Measurements from ENCODE around the gene SNX25. TPM values are rescaled to one million over a fixed set of nuclear protein-coding genes. Genes with fewer than 3 reads are reported as not detected.

SNX25 gene
- total and polyA plus RNA-seq, 4 experiments from 2014 or later: 3.5 to 24.5 (median 15.7) TPM

DNA sequence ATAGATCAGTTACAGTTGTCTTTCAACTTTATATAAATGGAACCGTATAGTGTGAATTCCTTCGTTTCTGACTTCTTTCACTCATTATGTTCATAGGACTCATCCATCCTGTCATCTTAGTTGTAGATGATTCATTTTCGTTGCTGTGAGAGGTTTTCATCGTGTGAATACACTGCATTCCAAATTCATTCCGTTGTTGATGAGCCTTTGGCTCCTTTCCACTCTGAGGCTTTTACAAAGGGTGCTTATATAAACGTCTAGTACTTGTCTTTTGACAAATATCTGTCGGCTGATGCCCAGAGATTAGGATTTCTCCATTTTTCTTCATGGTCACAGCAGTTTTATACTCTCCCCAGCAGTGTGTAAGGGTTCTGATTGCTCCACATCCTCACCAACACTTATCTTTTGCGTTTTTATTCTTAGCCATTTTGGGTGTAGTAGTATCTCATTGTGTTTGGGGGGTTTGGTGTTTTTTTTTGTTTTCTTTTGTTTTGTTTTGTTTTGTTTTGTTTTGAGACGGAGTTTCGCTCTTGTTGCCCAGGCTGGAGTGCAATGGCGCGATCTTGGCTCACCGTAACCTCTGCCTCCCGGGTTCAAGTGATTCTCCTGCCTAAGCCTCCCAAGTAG lies 137.7 kb downstream of the SNX25 start:
- H3K27ac Mint-ChIP-seq: peak overlapping the region in 1 of 7 donors; percentile 14
- Histone ChIP-seq H3K4me3 (ENCODE audit: low read length in 2 of 2) (no peak overlapping the region), H3K27ac (ENCODE audit: low read depth, low read length) (no peak overlapping the region), H3K9me3 (ENCODE audit: control insufficient read depth in 1 of 2, low read length in 2 of 2) (no peaks in the 10 kb centered on the region), H3K4me1 (ENCODE audit: insufficient read depth, low read length) (peaks cover 14% of the 10 kb centered on the region), H3K27me3 (ENCODE audit: insufficient read depth, low read length) (no peaks in the 10 kb centered on the region), H3K36me3 (ENCODE audit: insufficient read depth, low read length) (no peaks in the 10 kb centered on the region)
- H3K4me3 Mint-ChIP-seq: no peak overlapping the region
- H3K27me3 Mint-ChIP-seq: no peaks in the 10 kb centered on the region
- intact Hi-C loops (cut with micrococcal nuclease): no loop called here
- H3K4me1 Mint-ChIP-seq: peaks cover 19 to 29% (median 20%) of the 10 kb centered on the region in 4 donors
- H3K9me3 Mint-ChIP-seq: peaks cover 0 to 3% (median 0%) of the 10 kb centered on the region in 8 donors
- CTCF ChIA-PET (ENCODE audit: partially characterized antibody): no interaction called here
- POLR2A ChIA-PET (ENCODE audit: partially characterized antibody): no interaction called here
- no peak for DNase-seq
- peaks cover 41 to 58% of the 10 kb centered on the region in 2 donors for H3K36me3 Mint-ChIP-seq

DNA sequence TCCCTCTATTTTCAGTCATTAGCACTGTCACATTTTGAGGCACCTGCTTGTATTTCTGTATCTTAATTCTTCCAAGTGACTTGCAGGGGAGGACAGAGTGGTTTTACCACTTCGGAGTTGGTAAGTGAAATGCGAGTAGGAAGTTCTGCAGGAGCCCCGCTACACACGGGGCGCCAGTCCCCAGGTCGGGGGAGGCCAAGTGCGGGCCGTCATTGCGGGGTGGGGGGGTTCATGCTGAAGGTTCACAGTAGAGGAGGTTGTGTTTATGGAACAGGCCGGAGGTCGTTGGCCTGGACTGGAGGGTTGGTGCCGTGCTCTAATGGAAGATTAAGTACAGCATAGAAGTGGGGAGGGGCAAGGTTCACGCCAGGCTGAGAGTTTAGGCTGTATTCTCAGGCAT lies 142.3 kb downstream of the SNX25 start:
- Mint-ChIP-seq H3K27ac (peak overlapping the region in 1 of 7 donors; percentile 21), H3K36me3 (peaks cover 57 to 64% of the 10 kb centered on the region in 2 donors), H3K4me1 (peaks cover 0 to 3% (median 1%) of the 10 kb centered on the region in 4 donors), H3K27me3 (no peaks in the 10 kb centered on the region), H3K4me3 (no peak overlapping the region), H3K9me3 (peaks cover 0 to 3% (median 0%) of the 10 kb centered on the region in 8 donors)
- no peak for DNase-seq
- CTCF ChIA-PET (ENCODE audit: partially characterized antibody): no interaction called here
- Histone ChIP-seq H3K4me1 (ENCODE audit: insufficient read depth, low read length) (no peaks in the 10 kb centered on the region), H3K27ac (ENCODE audit: low read depth, low read length) (no peak overlapping the region), H3K27me3 (ENCODE audit: insufficient read depth, low read length) (no peaks in the 10 kb centered on the region), H3K4me3 (ENCODE audit: low read length in 2 of 2) (no peak overlapping the region), H3K36me3 (ENCODE audit: insufficient read depth, low read length) (no peaks in the 10 kb centered on the region), H3K9me3 (ENCODE audit: control insufficient read depth in 1 of 2, low read length in 2 of 2) (no peaks in the 10 kb centered on the region)
- intact Hi-C loops (cut with micrococcal nuclease): no loop called here
- POLR2A ChIA-PET (ENCODE audit: partially characterized antibody): no interaction called here

DNA sequence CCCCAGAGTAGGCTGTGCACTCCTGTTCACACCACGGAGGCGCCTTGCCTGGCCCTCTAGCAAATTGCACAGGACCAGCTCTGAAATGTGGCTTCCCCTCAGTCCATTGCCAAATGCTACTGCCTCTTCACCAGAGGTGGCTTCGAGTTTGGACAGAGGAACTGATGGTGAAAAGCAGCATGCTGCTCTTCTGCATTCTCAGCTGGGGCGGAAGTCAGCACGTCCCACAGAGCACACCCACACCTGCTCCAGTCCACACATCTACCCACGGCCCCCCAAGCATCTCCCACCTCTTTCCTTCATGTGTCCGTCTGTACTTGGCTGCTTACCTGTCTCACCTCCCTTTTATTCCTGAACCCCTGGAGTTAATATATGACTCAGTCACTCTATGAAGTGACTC lies 142.8 kb downstream of the SNX25 start:
- Mint-ChIP-seq H3K9me3 (no peaks in the 10 kb centered on the region), H3K27ac (no peak overlapping the region), H3K4me3 (no peak overlapping the region), H3K27me3 (no peaks in the 10 kb centered on the region), H3K36me3 (peaks cover 53 to 59% of the 10 kb centered on the region in 2 donors), H3K4me1 (peaks cover 0 to 2% (median 0%) of the 10 kb centered on the region in 4 donors)
- Histone ChIP-seq H3K4me1 (ENCODE audit: insufficient read depth, low read length) (no peaks in the 10 kb centered on the region), H3K9me3 (ENCODE audit: control insufficient read depth in 1 of 2, low read length in 2 of 2) (no peaks in the 10 kb centered on the region), H3K4me3 (ENCODE audit: low read length in 2 of 2) (no peak overlapping the region), H3K27ac (ENCODE audit: low read depth, low read length) (no peak overlapping the region), H3K36me3 (ENCODE audit: insufficient read depth, low read length) (no peaks in the 10 kb centered on the region), H3K27me3 (ENCODE audit: insufficient read depth, low read length) (no peaks in the 10 kb centered on the region)
- CTCF ChIA-PET (ENCODE audit: partially characterized antibody): no interaction called here
- POLR2A ChIA-PET (ENCODE audit: partially characterized antibody): no interaction called here
- intact Hi-C loops (cut with micrococcal nuclease): no loop called here
- DNase-seq: no peak

DNA sequence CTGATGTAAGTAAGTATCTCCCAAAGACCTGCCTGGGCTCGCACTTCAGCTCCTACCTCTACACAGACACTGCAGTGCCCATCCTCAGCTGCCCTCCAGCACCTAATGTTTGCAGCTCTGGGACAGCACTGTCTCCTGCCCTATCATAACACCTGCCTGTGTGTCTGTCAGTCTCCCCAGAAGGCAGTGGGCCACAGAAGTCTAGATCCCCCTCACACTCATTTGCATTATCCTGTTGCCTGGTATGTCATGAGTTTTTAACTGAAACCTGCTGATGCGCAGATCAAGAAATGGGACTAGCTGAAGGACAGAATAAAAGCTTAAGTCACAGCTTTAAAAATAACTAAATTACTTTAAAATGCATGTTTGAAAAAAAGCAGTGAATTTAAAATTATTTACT lies 143.3 kb downstream of the SNX25 start:
- no peaks in the 10 kb centered on the region for H3K27me3 ChIP-seq (ENCODE audit: insufficient read depth, low read length)
- CTCF ChIA-PET (ENCODE audit: partially characterized antibody): no interaction called here
- no peaks in the 10 kb centered on the region for H3K4me1 ChIP-seq (ENCODE audit: insufficient read depth, low read length)
- peak overlapping the region in 1 of 8 donors; percentile 34 for H3K4me3 Mint-ChIP-seq
- no peaks in the 10 kb centered on the region for H3K9me3 Mint-ChIP-seq
- H3K27ac Mint-ChIP-seq: no peak overlapping the region
- POLR2A ChIA-PET (ENCODE audit: partially characterized antibody): no interaction called here
- no peaks in the 10 kb centered on the region for H3K27me3 Mint-ChIP-seq
- H3K4me1 Mint-ChIP-seq: peaks cover 0 to 2% (median 0%) of the 10 kb centered on the region in 4 donors
- no peak for DNase-seq
- no peaks in the 10 kb centered on the region for H3K9me3 ChIP-seq (ENCODE audit: control insufficient read depth in 1 of 2, low read length in 2 of 2)
- intact Hi-C loops (cut with micrococcal nuclease): no loop called here
- no peak overlapping the region for H3K27ac ChIP-seq (ENCODE audit: low read depth, low read length)
- H3K4me3 ChIP-seq (ENCODE audit: low read length in 2 of 2): no peak overlapping the region
- H3K36me3 ChIP-seq (ENCODE audit: insufficient read depth, low read length): no peaks in the 10 kb centered on the region
- peaks cover 54 to 59% of the 10 kb centered on the region in 2 donors for H3K36me3 Mint-ChIP-seq

DNA sequence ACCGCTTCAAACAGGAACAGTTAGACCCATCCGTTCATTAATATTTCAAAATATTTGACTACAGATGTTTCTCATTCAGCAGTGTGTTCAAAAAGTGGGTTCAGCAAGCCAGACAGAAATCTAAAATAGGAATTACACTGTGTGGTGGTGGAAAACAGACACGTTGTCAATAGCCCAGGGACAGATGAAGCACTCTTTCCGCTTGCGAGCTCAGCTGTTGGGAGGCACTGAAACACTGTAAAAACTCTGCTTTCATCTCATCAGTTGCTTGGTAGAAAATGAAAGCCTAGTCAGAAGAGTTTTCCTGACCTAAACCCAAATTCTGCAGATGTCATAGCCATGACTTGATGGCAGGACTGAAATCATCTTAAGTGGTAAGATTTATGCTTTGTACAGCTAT lies 147.8 kb downstream of the SNX25 start:
- H3K4me1 ChIP-seq (ENCODE audit: insufficient read depth, low read length): no peaks in the 10 kb centered on the region
- Mint-ChIP-seq H3K9me3 (no peaks in the 10 kb centered on the region), H3K4me3 (no peak overlapping the region), H3K4me1 (no peaks in the 10 kb centered on the region), H3K27me3 (no peaks in the 10 kb centered on the region), H3K27ac (no peak overlapping the region), H3K36me3 (peaks cover 36 to 49% of the 10 kb centered on the region in 2 donors)
- H3K4me3 ChIP-seq (ENCODE audit: low read length in 2 of 2): no peak overlapping the region
- no peak overlapping the region for H3K27ac ChIP-seq (ENCODE audit: low read depth, low read length)
- intact Hi-C loops (cut with micrococcal nuclease): no loop called here
- H3K36me3 ChIP-seq (ENCODE audit: insufficient read depth, low read length): no peaks in the 10 kb centered on the region
- no peaks in the 10 kb centered on the region for H3K9me3 ChIP-seq (ENCODE audit: control insufficient read depth in 1 of 2, low read length in 2 of 2)
- ChIA-PET CTCF (ENCODE audit: partially characterized antibody) (no interaction called here), POLR2A (ENCODE audit: partially characterized antibody) (no interaction called here)
- DNase-seq: no peak
- no peaks in the 10 kb centered on the region for H3K27me3 ChIP-seq (ENCODE audit: insufficient read depth, low read length)

DNA sequence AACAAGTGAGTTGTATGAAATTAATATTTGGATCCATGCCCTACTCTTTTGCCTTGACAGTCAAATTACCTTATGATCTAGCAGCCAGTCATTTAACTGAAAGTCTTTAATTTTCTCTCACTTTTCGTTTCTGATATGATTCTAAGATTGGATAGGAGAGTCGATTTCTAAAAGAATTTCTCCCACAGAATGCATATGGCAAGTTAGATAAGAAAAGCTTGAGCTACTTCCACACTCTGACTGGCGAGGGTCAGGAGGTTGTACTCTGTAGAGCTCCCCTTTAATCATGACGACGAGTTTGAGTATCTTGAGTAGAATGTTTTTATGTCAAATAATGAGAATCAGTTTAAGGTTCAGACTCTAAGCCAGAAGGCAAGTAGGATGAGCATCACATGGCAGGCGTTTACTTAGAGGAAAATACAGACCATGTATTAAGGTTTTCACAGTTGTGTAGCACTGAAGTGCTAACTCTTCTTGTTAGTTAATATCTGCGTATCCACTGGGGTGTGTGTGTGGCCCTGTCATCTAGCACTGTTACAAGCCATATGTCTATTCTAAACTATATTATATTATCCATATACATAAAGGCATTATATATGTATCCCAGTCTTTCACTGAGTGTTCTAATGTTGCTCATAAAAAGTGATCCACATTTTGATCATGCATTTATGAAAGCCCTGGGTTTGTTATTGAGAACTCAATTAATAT lies 148.5 kb downstream of the SNX25 start:
- Histone ChIP-seq H3K4me1 (ENCODE audit: insufficient read depth, low read length) (no peaks in the 10 kb centered on the region), H3K4me3 (ENCODE audit: low read length in 2 of 2) (no peak overlapping the region), H3K27me3 (ENCODE audit: insufficient read depth, low read length) (no peaks in the 10 kb centered on the region), H3K27ac (ENCODE audit: low read depth, low read length) (no peak overlapping the region), H3K36me3 (ENCODE audit: insufficient read depth, low read length) (no peaks in the 10 kb centered on the region), H3K9me3 (ENCODE audit: control insufficient read depth in 1 of 2, low read length in 2 of 2) (no peaks in the 10 kb centered on the region)
- Mint-ChIP-seq H3K9me3 (no peaks in the 10 kb centered on the region), H3K27me3 (no peaks in the 10 kb centered on the region), H3K36me3 (peaks cover 29 to 43% of the 10 kb centered on the region in 2 donors), H3K4me3 (no peak overlapping the region), H3K27ac (peak overlapping the region in 1 of 7 donors; percentile 48), H3K4me1 (no peaks in the 10 kb centered on the region)
- ChIA-PET POLR2A (ENCODE audit: partially characterized antibody) (no interaction called here), CTCF (ENCODE audit: partially characterized antibody) (no interaction called here)
- DNase-seq: no peak
- intact Hi-C loops (cut with micrococcal nuclease): no loop called here

DNA sequence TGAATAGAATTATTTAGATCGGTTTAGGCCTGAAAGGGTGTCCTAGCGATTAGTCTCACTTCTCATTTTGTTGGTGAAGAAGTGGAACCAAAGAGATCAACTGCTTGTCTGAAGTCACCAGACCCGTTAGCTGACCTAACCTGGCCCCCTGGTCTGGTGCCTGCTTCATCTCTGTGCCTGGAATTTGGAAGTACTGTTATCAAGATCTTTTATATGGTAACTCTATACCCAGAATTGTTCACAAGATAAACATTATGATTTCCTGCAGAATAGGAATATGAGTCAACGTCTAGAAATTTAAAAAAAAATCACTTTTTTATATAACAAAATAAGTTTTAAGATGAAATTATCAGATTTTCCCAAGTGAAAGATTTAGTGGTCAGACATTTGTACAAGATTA lies 149.1 kb downstream of the SNX25 start:
- no peak for DNase-seq
- Mint-ChIP-seq H3K4me3 (no peak overlapping the region), H3K27me3 (no peaks in the 10 kb centered on the region), H3K27ac (peak overlapping the region in 1 of 7 donors; percentile 73), H3K9me3 (no peaks in the 10 kb centered on the region), H3K36me3 (peaks cover 25 to 44% of the 10 kb centered on the region in 2 donors), H3K4me1 (no peaks in the 10 kb centered on the region)
- Histone ChIP-seq H3K27me3 (ENCODE audit: insufficient read depth, low read length) (no peaks in the 10 kb centered on the region), H3K27ac (ENCODE audit: low read depth, low read length) (no peak overlapping the region), H3K4me1 (ENCODE audit: insufficient read depth, low read length) (no peaks in the 10 kb centered on the region), H3K36me3 (ENCODE audit: insufficient read depth, low read length) (no peaks in the 10 kb centered on the region), H3K4me3 (ENCODE audit: low read length in 2 of 2) (no peak overlapping the region), H3K9me3 (ENCODE audit: control insufficient read depth in 1 of 2, low read length in 2 of 2) (no peaks in the 10 kb centered on the region)
- ChIA-PET CTCF (ENCODE audit: partially characterized antibody) (no interaction called here), POLR2A (ENCODE audit: partially characterized antibody) (no interaction called here)
- intact Hi-C loops (cut with micrococcal nuclease): no loop called here

Measured in CD4-positive, alpha-beta memory T cell (primary cell).